GM19467 (cell line): Measurements from ENCODE around the gene MCTP1.
"Not testable (repeated sequence)": the region's sequence is repeated elsewhere in the genome, so short reads cannot be mapped to it uniquely, and the experiment has no call there.

Source experiments
- ATAC-seq: cut with Tn5 transposase; IDR thresholded peaks from one replicate; pipeline ENCODE4 v1.9.1; 2021; ENCODE audit warnings: mild to moderate bottlenecking, moderate library complexity; ENCODE audit not compliant: unreplicated experiment

Gene MCTP1

DNA sequence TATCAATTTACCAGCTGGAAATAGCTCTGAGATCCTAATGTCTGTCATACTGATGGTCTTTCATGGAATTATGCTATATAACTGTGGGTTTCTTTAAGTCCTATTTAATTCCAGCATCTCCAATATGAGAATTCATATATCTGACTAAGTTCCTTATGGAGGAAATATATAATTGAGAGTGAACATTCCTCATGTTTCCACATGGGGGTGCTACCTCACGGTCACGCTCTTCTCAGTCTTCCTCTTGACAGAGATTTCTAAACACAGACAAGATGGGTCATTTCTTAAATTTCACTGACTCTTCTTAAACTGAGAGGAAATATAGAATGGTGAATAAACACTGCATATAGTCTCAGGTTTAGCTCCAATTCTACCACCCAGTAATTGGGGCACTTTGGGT lies 454.4 kb downstream of the MCTP1 start:
- ATAC-seq = no peak

DNA sequence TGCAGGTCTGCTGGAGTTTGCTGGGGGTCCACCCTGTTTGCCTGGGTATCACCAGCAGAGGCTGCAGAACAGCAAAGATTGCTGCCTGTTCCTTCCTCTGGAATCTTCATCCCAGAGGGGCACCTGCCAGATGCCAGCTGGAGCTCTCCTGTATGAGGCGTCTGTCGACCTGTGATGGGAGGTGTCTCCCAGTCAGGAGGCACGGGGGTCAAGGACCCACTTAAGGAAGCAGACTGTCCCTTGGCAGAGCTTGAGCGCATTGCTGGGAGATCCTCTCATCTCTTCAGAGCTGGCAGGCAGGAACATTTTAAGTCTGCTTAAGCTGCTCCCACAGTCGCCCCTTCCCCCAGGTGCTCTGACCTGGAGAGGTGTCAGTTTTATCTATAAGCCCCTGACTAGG lies 456.7 kb downstream of the MCTP1 start:
- ATAC-seq = not testable (repeated sequence)

DNA sequence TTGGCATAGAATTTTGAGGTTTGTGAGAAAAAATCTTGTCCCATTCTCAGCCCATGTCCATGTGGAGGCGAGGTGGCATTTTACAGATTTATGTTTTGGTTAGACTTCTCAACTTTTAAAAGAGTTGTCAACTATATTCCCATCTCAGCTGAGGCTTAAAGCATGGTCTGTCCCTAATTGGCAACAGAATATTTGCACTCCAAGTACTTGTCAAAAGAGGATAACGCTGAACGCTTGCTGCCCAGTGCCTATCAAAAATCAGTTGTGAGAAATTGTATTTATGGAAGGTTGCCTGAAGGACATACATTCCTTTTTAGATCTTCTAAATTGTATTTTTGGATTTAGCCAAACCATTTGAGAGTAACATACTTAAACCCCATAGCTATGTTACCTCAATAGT lies 464.4 kb downstream of the MCTP1 start:
- no peak for ATAC-seq

DNA sequence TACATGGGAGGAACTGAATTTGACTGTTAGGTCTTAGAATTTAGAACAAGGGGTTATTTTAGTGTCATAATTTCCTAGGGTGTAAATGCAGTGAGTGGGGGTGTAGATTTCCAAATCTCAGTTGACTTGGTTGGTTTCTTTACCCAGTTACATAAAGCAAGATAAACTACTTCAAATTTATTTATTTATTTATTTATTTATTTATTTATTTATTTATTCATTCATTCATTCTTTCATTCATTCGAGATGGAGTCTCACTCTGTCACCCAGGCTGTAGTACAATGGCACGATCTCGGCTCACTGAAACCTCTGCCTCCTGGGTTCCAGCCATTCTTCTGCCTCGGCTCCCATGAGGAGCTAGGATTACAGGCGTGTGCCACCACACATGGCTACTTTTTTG lies 466.0 kb downstream of the MCTP1 start:
- no peak for ATAC-seq

DNA sequence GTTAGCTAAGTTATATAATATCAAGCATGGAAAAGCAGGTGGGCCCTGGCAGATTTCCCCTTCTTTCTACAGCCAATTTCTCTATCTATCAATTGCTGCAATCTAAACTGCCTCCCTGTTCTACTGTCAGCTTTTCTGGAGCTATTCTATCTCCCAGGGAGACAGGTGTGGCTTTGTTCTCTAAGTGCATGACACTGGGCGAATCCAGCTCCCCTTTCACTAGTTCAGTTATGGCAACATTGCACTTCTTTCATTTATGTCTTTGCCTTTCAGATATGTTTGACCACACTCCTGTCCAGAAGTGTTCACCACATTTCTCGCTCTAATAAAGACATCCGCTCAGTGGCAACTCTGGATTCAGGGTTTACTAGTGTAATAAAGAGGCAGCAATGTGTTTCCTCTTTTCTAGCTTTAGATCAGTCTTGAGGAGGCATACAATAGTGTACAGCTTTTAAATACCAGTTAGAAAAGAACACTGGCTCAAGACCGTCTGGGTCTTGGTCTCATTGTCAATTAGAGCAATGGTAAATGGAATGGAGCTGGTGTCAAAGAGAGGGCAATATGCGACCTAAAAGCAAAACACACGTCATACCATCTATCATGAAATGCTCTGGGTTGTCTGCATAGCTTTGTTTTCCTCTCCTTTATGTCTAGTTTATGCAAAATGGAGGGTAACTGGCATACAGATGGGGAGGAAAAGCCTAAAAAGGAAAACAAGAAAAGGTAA lies 469.4 kb downstream of the MCTP1 start:
- no peak for ATAC-seq

DNA sequence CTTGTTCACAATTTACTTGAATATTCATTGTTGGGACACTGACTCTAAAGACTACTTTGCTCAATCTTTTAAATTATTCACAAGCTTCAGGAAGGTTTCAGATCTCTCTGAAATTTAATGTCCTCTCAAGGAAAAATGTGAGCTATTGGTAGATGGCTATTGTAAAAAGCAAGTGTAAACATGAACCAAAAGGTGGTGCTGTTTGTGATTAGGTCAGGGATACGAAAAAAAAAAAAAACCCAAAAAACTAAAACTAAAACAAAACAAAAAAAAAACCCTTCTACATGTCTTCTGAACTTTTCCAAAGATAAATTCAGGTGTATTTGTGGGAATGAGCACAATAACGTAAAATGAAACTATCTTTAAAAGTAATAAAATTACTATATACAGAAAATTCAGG lies 472.7 kb downstream of the MCTP1 start:
- ATAC-seq = no peak

DNA sequence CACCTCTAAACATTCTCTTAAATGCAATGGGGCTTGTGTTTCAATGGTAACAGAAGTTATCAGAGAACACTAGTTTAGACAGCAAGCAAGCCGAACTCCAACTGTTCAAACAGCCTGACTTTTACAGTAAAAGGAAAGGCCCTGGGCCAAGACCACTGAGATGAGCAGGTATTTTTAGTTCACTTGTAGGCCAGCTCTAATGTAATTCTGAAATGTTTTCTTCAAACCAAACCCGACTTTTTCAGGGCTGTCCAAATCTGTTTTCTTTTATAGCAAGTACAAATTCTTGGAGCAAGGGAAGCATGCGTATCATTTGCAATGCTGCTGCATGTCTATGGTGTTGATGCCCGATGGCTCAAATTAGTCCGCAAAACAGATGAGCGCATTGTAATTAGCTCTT lies 473.6 kb downstream of the MCTP1 start:
- ATAC-seq = no peak

DNA sequence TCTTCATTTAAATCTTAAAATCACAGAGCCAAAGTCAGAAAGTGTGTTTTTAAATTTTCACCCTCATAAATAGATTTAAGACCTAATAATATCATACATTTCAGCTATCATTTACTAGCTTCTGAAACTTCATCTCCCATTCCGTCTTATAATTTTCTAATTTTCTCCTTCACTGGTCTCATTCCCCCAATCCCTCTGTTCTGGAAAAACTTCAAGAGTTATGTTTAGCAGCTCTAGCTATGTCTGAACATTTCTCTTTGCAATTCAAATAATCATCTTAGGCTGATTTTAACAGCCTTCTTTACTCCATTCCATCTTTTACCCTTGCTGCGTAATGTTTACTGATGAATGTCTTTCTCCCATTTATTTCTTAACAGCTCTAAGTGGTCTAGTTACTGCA lies 474.0 kb downstream of the MCTP1 start:
- ATAC-seq = no peak

DNA sequence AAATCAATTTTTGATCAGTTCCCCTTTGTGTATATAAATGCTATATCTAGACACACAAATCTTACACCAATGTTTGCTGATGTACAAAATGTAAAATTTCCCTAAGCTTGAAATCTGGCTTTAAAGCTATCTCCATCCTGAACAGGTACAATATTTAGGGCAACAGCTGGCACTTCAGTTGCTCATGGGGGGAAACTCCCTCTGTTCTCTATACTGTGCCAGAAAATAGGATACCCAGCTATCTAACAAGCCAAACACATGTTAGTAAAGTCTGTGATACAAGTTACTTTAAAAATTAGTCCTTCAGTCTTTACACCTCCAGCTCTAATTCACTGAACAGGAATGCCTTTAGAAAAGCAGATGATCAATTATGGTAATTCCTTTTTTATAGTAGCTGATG lies 474.6 kb downstream of the MCTP1 start:
- no peak for ATAC-seq

DNA sequence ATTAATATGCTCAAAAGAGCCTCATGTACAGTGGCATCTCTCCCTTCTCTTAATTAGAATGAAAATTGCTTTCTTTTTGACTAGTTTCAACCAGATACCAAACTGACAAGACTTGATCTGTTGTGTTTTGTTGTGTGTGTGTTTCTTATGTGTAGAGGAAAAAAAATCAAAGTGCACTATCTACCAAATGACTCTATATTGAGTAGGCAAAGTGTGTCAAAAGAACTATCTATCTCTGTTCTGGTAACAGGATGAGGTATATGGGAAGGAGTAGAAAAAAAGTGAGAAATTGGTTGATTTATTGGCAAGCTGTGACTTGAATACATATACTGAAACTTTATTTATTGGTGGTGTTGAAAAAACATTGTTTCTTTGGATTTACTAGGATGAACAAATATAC lies 476.4 kb downstream of the MCTP1 start:
- ATAC-seq = no peak

DNA sequence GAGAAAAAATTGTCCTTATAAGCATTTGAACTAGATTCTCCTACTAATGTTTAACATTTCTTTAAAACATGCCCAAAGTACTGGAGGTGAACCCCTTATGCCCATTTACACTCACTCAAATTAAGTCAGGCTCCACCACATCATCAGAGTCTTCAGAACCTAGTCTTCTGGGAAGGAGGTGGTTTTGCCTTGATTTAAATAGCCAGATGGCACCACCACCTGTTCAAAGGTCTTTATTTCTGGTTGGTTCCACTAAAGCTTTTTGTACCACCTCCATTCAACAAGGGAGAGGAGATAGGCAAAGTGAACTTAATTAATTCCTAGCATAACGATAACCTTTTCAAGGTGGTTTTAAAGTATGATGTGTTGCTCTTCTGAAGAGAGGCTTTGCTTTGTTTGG lies 476.9 kb downstream of the MCTP1 start:
- ATAC-seq = no peak

DNA sequence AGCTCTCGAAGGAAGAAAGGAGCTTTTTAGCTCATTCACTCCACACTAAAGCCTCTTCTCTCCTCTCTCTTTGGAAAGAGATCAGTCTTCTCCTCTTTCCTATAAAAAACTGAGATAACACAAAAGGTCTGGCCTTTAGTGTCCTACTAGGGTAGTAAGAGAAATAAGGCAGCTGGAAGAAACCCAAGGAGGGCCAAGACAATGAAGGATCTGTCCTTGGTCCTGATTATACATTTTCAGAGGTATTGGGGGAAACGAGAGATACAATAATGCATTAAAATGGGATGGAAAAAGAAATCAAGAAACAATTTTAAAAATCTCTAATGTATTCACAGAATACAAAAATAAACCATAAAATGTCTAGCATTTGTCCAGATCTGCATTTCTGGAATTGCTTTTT lies 482.4 kb downstream of the MCTP1 start:
- ATAC-seq = no peak

DNA sequence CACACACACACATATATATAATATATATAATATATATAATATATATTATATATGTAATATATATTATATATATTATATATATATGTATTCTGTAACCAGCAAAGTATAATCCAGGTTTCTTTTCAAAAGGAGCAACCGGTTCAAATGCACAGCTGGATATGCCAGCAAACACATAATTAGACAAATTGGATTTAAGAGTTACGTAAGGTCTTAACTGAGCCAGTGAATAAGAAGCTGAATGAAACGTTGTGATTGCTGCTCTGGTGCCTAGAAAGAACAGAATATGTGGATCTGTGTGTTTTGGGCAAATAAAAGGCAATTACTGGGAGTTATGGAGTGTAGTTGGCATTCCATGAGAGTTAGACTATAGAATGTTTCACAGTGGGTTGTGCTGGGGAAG lies 488.3 kb downstream of the MCTP1 start:
- no peak for ATAC-seq

DNA sequence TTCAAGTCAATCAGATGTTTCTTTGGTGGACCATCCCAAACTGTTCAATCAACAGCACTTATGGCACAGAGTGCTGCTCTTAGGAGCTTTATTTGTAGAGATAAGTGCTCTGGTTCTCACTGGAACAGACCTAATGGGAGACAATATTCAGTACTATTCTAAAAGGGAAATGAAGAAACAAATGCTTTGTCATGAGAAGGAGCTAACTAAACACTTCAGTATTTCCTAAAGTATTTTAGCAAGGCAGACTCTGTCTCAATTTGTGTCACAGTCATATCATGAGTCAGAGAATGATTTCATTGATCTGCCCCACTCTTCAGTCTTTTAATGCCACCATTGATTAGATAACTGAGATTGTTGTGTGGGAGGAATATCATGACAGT lies 491.1 kb downstream of the MCTP1 start:
- ATAC-seq = peak; percentile 34

DNA sequence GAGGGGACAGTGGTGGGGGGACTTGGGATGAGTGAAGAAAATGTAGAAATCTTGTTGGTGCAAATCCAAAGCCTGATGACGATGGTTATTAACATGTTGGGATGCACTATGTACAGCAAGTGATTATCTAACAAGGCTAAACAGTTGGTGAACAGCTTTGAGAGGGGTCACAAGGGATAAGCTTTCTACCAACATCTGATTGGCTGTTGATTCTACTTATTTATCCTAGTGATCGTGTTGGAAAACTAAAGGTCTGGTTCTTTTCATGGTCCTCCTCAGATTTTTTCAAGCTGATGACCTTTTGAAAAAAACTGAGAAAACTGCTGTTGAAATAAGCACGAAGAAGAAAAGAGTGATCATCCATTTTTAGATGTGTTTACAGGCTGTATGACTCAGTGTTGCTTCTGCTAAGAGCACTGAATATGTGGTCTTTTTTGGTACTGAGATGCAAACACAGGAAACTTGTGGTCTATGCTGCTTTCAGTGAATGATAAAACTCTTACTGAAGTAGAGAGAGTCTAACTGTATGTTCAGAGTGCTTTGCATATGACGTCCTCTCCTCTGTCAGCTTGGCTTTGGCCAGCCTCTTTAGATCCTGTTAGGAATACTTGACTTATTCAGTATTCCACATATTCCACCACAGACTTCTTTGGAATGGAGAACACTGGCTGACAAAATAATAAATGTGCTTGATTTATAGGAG lies 491.6 kb downstream of the MCTP1 start:
- ATAC-seq = peak; percentile 99

DNA sequence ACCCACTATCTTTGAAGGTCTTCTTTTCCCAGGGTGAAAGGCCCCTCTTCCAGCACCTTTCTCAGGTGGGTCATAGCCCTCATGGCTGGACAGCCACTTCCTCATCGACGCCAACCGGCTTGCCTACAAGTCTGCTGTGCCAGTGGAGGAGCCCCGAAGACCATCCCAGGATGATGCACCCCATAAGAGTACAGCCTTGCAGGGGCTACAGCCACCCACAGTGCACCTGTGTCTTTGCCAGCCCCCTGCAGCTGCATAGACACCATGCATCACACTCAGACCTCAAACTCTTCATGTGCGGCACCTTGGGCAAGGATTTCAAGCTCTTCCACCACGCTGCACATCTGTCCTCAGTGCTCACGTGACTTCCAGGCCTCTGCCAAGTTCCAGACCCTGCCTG lies 493.1 kb downstream of the MCTP1 start:
- ATAC-seq = no peak

DNA sequence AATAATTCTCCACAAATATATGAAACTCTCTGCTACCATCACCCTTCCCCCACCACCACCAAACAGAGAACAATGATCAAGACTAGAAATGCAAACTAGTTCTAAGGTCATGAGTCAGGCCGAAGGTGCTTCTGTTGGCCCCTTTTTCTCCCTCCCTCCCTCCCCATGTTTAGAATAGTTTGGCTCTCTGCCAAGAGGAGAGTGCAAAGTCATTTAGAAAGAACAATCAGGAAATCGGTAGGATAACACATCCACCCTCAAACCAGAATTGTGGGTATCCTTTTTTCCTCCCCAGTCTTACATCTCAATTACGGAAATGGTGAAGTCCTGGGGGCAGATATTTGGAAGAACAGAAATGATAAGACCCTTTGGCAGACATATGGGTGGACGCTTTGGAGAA lies 496.4 kb downstream of the MCTP1 start:
- ATAC-seq = no peak

DNA sequence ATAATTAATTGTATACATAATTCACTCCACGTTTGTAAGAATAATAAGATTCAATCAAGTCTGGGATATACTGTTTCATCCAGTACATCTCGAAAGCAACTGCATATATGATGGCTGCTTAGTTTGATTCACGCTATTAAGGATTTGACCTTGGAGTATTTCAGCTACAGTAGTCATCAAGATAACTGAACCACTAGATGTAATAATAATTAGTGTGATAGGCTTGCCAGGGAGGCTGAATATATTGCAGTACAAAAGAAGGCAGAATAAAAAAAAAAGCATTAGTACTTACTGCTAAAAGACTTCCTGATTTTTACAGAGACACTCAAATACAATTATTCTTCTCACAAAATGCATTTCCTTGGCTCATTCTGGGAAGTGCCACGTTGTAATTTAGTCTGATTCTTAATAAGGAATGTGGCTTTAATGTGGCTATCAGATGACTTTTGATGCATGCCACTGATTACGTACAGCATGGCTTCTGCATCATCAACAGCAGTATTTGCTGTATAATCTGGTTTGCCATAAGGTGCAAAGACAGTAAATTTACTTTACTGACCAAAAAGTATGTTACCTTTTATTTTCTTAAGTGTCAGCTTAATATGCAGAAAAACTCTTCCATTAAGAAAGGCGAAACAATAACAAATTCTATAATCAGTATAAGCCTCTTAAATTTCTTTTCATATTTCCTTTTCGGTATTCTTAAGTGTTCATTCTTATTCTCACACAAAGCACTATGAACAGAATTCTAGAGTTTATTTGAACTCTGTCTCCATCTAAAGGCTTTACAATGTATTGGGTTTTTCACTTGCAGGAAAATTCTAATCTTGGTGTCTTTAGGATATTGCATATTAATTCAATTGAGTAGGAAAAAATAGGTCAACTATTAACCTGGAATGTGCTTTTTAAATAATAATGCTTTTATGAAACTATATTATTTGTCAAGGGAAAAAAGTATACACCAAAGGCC lies 500.1 kb downstream of the MCTP1 start:
- ATAC-seq = no peak

DNA sequence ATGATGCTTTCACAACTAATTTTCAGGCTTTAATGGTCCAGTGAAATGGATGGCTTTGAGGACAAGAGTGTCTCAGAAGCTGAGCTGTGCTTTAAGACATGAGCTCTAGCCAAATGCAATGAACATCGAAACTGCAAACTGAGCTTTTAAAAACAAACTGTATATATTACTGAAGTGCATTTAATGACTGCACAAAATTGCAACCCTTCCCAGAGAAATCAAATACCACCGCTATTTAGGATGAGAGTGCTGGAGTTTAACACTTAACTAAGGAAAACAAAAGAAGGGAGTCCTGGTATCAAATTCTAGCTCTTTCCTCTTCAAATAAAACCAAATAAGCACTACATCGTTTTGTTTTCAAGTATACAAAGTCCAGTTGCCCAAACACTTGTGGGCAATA lies 502.5 kb downstream of the MCTP1 start:
- no peak for ATAC-seq

DNA sequence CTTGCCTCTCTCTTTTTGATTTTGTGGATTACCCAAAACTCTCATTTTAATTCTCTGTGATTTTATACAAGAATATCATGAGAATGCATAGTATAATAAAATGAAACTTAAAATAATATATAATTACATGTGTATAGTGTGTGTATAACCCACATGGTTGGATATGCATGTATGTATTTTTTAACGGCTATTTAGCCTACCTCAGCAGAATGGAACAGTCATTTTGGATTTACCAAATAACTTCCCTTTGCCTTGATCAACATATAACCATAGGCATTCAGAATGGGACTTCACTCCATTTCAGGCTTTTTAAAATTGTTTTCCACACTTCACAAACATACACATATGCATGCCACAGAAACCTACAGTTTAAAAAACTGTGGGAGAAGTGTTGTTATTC lies 505.2 kb downstream of the MCTP1 start:
- ATAC-seq = no peak

DNA sequence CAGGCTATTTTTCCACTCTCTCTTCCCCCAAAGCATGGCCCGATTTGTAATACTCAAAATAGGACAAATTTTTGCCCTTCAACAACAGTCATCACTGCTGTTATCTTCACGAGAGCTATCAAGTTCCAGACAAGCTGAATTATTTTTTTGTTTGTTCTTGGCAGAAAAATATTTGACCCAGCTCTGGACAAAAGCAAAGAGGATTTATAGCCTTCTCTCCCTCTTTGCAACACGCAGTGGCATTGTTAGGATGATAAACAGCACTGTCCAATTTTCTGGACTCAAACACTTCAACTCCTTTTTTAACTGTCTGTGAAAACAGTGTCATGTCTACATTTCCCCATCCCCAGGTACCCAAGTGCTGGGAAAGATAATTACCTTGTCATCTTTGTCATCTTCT lies 506.2 kb downstream of the MCTP1 start:
- ATAC-seq = no peak

DNA sequence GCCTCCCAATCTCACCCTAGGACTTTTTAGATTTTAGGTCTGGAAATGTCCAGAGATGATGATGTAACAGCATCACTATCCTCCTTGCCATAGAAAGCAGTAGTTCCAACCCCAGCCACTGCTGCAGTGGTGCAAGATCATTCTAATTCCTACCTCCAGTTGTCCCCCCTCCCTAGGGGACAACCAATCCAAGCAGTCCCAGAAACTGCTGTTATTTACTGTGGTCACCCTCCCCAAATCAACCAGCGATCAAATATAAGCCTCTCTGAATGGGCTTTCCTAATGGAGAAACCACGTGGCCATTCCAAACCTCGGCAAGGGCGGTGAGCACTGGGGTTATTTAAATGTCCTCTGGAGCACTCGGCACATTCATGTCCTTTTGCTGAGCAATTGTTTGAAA lies 506.6 kb downstream of the MCTP1 start:
- no peak for ATAC-seq
